BLaER1 (cell line): ENCODE results near the gene GMDS.

Source experiments
- H3K27ac ChIP-seq: shearing (Covaris generic); formaldehyde crosslinking; 2 replicates; pipeline ENCODE4 v1.8.1; 2022
- H3K27me3 ChIP-seq: shearing (Covaris generic); formaldehyde crosslinking; 2 replicates; pipeline ENCODE4 v1.8.1; 2022
- H3K36me3 ChIP-seq: shearing (Covaris generic); formaldehyde crosslinking; 2 replicates; pipeline ENCODE4 v1.8.1; 2022
- H3K4me1 ChIP-seq: shearing (Covaris generic); formaldehyde crosslinking; 2 replicates; pipeline ENCODE4 v1.8.1; 2022
- H3K4me2 ChIP-seq: shearing (Covaris generic); formaldehyde crosslinking; 2 replicates; pipeline ENCODE4 v1.8.1; 2022
- H3K4me3 ChIP-seq: shearing (Covaris generic); formaldehyde crosslinking; 2 replicates; pipeline ENCODE4 v1.8.1; 2022
- H3K9ac ChIP-seq: shearing (Covaris generic); formaldehyde crosslinking; 2 replicates; pipeline ENCODE4 v1.8.1; 2022
- H3K9me3 ChIP-seq: shearing (Covaris generic); formaldehyde crosslinking; 2 replicates; pipeline ENCODE4 v1.8.1; 2022
- H4K20me1 ChIP-seq: shearing (Covaris generic); formaldehyde crosslinking; 2 replicates; pipeline ENCODE4 v1.8.1; 2022
- Cebpa-rat ChIP-seq: shearing (Covaris generic); IDR thresholded peaks from 2 replicates; pipeline ENCODE4 v1.8.1; 2022

The GMDS gene

DNA sequence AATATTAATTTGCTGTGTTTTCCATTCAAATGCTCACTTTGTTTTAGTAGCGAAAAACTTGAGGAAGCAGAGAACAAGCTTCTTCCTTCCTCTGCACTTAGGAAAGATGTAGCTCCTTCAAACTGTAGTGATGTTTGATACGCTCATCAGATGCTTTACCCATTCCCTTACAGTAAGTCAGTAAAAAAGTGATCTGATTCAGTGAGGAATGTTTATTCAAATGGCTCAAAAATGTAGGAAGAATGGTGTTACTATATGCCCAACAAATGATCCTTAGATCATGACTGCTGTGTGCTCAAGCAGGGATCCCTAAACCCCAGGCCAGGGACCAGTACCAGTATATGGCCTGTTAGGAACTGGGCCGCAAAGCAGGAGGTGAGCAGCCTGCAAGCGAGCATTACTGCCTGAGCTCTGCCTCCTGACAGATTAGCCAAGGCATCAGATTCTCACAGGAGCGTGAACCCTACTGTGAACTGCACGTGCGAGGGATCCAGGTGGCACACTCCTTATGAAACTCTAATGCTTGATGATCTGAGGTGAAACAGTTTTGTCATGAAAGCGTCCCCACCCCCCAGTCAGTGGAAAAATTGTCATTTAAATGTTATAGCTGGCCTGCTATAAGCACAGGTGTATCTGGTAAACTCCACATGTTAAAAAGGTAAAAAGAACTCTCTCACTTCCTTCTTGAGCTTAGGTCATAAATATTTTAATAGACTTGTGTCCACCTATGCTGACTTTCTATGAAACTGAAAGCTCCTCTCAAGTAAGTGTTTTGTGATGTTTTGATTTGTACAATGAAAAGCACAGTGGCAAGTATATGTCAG is 448.5 kb downstream of the GMDS start:
- Histone ChIP-seq H3K4me3 (no peak overlapping the region), H3K9me3 (no peaks in the 10 kb centered on the region), H3K36me3 (no peaks in the 10 kb centered on the region), H4K20me1 (no peaks in the 10 kb centered on the region), H3K9ac (no peak overlapping the region), H3K27ac (no peak overlapping the region), H3K4me2 (no peak overlapping the region), H3K27me3 (no peaks in the 10 kb centered on the region), H3K4me1 (no peaks in the 10 kb centered on the region)
- no peak for TF ChIP-seq Cebpa-rat

DNA sequence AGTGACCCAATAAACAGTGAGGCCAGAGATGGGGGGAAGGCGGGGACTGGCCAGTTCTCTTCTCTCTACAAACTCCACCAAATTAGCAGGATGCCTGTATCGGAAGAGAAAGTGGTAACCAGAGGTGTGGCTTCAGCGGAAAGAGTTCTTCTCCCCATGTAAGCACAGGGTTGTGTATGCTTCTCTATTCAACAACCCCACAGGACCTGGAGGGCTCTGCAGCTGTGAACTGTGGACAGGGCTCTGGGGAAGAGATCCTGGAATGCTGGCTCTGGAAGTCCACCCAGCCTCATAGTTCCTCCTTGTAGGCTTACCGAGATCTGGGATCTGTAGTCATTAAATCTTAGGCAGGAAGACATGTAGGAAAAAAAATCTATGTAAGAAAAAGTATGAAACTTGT is 449.5 kb downstream of the GMDS start:
- Histone ChIP-seq H4K20me1 (no peaks in the 10 kb centered on the region), H3K9ac (no peak overlapping the region), H3K4me2 (no peak overlapping the region), H3K4me1 (no peaks in the 10 kb centered on the region), H3K27ac (no peak overlapping the region), H3K27me3 (no peaks in the 10 kb centered on the region), H3K9me3 (no peaks in the 10 kb centered on the region), H3K36me3 (no peaks in the 10 kb centered on the region), H3K4me3 (no peak overlapping the region)
- TF ChIP-seq Cebpa-rat = no peak

DNA sequence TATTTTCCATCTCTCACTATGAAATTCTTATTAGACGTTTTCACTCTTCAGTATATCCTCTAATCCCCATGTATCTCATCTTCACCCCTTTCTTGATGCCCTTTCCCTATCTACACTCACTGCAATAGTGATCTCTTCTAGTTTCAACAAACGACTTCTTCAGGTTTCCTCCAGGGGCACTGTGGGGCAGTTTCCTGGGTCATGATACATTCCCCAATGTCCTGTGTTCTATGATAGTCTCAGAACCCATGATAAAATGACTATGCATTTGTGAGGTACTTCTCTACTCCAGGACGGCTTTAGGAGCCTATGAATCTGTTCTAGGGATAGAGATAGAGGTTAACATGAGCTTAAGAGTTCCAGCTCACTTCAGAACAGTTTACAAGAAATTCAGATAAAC is 452.4 kb downstream of the GMDS start:
- Histone ChIP-seq H3K9me3 (no peaks in the 10 kb centered on the region), H3K9ac (no peak overlapping the region), H3K27me3 (no peaks in the 10 kb centered on the region), H3K27ac (no peak overlapping the region), H4K20me1 (no peaks in the 10 kb centered on the region), H3K4me3 (no peak overlapping the region), H3K4me1 (no peaks in the 10 kb centered on the region), H3K4me2 (no peak overlapping the region), H3K36me3 (no peaks in the 10 kb centered on the region)
- TF ChIP-seq Cebpa-rat = no peak

DNA sequence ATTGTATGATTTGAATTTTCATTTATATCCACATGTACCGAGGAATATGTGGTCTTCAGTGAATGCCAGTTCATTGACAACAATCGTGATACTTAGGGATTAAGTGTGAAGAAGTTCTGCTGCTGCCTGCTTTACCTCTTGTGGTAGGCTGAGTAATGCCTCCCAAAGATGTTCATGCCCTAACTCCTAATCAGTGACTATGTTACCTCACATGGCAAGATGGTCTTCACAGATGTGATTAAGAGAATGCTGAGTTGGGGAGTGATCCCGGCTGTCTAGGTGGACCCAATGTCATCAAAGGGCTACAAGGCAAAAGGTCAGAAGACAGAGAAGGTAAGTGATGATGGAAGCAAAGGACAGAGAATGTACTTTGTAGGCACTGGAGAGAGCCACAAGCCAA is 454.7 kb downstream of the GMDS start:
- H3K27me3 ChIP-seq = no peaks in the 10 kb centered on the region
- no peak overlapping the region for H3K9ac ChIP-seq
- TF ChIP-seq Cebpa-rat = no peak
- no peak overlapping the region for H3K4me3 ChIP-seq
- no peaks in the 10 kb centered on the region for H3K36me3 ChIP-seq
- H4K20me1 ChIP-seq = no peaks in the 10 kb centered on the region
- H3K9me3 ChIP-seq = no peaks in the 10 kb centered on the region
- H3K4me1 ChIP-seq = no peaks in the 10 kb centered on the region
- no peak overlapping the region for H3K4me2 ChIP-seq
- no peak overlapping the region for H3K27ac ChIP-seq

DNA sequence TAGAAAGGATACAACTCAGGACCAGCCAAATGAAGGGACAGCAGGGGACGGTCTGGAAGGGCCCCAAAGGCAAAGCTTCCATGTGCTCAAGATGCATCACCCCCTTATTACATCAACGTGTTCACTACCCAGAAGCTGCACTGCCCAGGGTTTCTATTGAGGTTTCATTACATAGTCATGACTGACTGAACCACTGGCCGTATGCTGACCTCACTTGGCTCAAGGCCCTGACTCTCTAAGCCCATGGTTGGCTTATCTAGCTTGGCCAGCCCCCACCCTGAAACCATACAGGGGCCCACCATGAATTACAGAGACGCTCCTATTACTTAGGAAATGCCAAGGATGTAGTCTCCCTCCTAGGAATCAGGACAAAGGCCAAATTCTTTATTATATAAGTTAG is 456.3 kb downstream of the GMDS start:
- no peaks in the 10 kb centered on the region for H4K20me1 ChIP-seq
- no peaks in the 10 kb centered on the region for H3K4me1 ChIP-seq
- no peak overlapping the region for H3K9ac ChIP-seq
- H3K9me3 ChIP-seq = no peaks in the 10 kb centered on the region
- no peak overlapping the region for H3K4me2 ChIP-seq
- no peaks in the 10 kb centered on the region for H3K27me3 ChIP-seq
- no peak overlapping the region for H3K27ac ChIP-seq
- H3K4me3 ChIP-seq = no peak overlapping the region
- H3K36me3 ChIP-seq = no peaks in the 10 kb centered on the region
- no peak for TF ChIP-seq Cebpa-rat

DNA sequence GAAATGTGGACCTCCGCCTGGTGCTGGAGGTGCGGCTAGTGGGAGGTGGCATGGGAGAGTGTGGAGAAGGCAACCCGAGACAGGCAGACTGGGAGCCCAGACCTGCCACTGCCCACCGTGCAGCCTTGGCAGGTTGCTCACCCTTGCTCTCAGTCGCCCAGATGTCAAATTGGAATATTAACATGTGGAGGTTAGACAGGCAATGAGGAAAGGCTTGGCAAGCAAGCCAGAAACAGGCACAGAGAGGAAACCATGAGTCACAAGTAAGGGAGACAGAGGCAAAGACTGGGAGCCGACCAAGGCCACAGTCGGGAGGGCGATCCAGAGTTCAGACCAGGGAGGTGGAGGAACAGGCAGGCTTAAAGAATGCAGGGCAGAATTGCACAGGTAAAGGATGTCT is 457.5 kb downstream of the GMDS start:
- H3K36me3 ChIP-seq = no peaks in the 10 kb centered on the region
- H3K4me3 ChIP-seq = no peak overlapping the region
- no peaks in the 10 kb centered on the region for H3K4me1 ChIP-seq
- no peak overlapping the region for H3K9ac ChIP-seq
- no peak overlapping the region for H3K27ac ChIP-seq
- H3K27me3 ChIP-seq = no peaks in the 10 kb centered on the region
- no peak overlapping the region for H3K4me2 ChIP-seq
- no peaks in the 10 kb centered on the region for H3K9me3 ChIP-seq
- H4K20me1 ChIP-seq = no peaks in the 10 kb centered on the region
- TF ChIP-seq Cebpa-rat = no peak

GRCh38 chr6:1786455-1787453 is 458.7 kb downstream of the GMDS start:
- TF ChIP-seq Cebpa-rat = no peak
- no peaks in the 10 kb centered on the region for H4K20me1 ChIP-seq
- H3K9ac ChIP-seq = no peak overlapping the region
- H3K4me2 ChIP-seq = no peak overlapping the region
- H3K27ac ChIP-seq = no peak overlapping the region
- H3K4me3 ChIP-seq = no peak overlapping the region
- no peaks in the 10 kb centered on the region for H3K27me3 ChIP-seq
- H3K9me3 ChIP-seq = no peaks in the 10 kb centered on the region
- no peaks in the 10 kb centered on the region for H3K4me1 ChIP-seq
- no peaks in the 10 kb centered on the region for H3K36me3 ChIP-seq

- Histone ChIP-seq H3K27me3 (no peaks in the 10 kb centered on the region), H3K4me2 (no peak overlapping the region), H3K4me1 (peaks cover 6% of the 10 kb centered on the region), H3K27ac (no peak overlapping the region), H3K9me3 (no peaks in the 10 kb centered on the region), H3K4me3 (no peak overlapping the region), H3K36me3 (no peaks in the 10 kb centered on the region), H4K20me1 (no peaks in the 10 kb centered on the region), H3K9ac (no peak overlapping the region)
- no peak for TF ChIP-seq Cebpa-rat
These were observed 461.0 kb downstream of the GMDS start for GRCh38 chr6:1784422-1784884.

DNA sequence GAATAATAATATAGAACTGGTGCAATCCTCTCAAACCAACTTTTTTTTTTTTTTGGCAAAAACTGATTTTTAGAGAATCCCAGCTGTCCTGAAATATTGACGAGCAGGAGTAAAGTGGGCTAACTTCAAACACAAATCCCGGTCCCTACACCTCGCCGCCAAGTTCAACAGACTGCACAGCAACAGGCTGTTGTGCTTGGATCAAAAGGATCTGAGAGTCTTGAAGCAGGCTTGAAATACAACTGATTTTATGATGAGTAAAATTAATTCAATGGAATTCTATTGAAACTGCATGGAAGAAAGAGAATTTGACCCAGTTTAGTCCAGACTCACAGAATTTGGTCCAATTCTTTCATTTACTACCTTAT is 463.6 kb downstream of the GMDS start:
- no peaks in the 10 kb centered on the region for H3K36me3 ChIP-seq
- no peaks in the 10 kb centered on the region for H3K9me3 ChIP-seq
- peaks cover 6% of the 10 kb centered on the region for H3K4me1 ChIP-seq
- no peaks in the 10 kb centered on the region for H3K27me3 ChIP-seq
- H3K27ac ChIP-seq = no peak overlapping the region
- H4K20me1 ChIP-seq = no peaks in the 10 kb centered on the region
- H3K4me3 ChIP-seq = no peak overlapping the region
- no peak overlapping the region for H3K4me2 ChIP-seq
- no peak for TF ChIP-seq Cebpa-rat
- H3K9ac ChIP-seq = no peak overlapping the region
